Activated naive CD4-positive, alpha-beta T cell treated with anti-CD3 and anti-CD28 coated beads for 36 hours (primary cell): ENCODE results near the gene OR8H3. TPM values are rescaled to one million over a fixed set of nuclear protein-coding genes. Genes with fewer than 3 reads are reported as not detected.
"Not testable (repeated sequence)": the region's sequence is repeated elsewhere in the genome, so short reads cannot be mapped to it uniquely, and the experiment has no call there.

Experiments used
- CTCF ChIA-PET: fragments of 350-600 bp; sonication (Branson Sonifier 250); formaldehyde crosslinking; loops from one replicate; lab custom pipeline; 2021; ENCODE audit warnings: antibody characterized with exemption; lab: Charles Lee
- DNase-seq: peaks from one replicate; pipeline ENCODE4 v3.0.0-alpha.2; 2020
- H3K27ac Mint-ChIP-seq: one replicate; pipeline ENCODE4 v1.8.0; 2021; ENCODE audit warnings: mild to moderate bottlenecking, mixed read lengths
- H3K27me3 Mint-ChIP-seq: one replicate; pipeline ENCODE4 v1.8.0; 2021; ENCODE audit warnings: low read depth, mixed read lengths
- H3K36me3 Mint-ChIP-seq: one replicate; pipeline ENCODE4 v1.8.0; 2021; ENCODE audit warnings: low read depth, mixed read lengths
- H3K4me1 Mint-ChIP-seq: one replicate; pipeline ENCODE4 v1.8.0; 2021; ENCODE audit warnings: low read depth, mixed read lengths
- H3K4me3 Mint-ChIP-seq: one replicate; pipeline ENCODE4 v1.8.0; 2021; ENCODE audit warnings: mild to moderate bottlenecking, moderate library complexity, mixed read lengths
- H3K9me3 Mint-ChIP-seq: one replicate; pipeline ENCODE4 v1.8.0; 2021; ENCODE audit warnings: mixed read lengths
- intact Hi-C: fragments of 100-400 bp; cut with micrococcal nuclease; formaldehyde crosslinking; loops from one replicate; pipeline ENCODE4 v1.15.1; 2023
- total RNA-seq, 2 experiments: library from RNA; stranded (reverse); gene quantifications; one replicate each; pipeline ENCODE4 v1.2.3, GENCODE V29; 2021

Gene OR8H3
- total RNA-seq: not detected

GRCh38 chr11:56122073-56122472, at the start of gene OR8H3:
Gene OR8H3 (plus strand): TSS chr11:56122373. CDS start chr11:56122373, 0 bp downstream.
- Mint-ChIP-seq H3K4me1 (no peaks in the 10 kb centered on the region), H3K36me3 (no peaks in the 10 kb centered on the region), H3K4me3 (no peak within 1 kb of the TSS), H3K27ac (no peak within 1 kb of the TSS), H3K9me3 (peaks cover 3% of the 10 kb centered on the region), H3K27me3 (no peaks in the 10 kb centered on the region)
- CTCF ChIA-PET: no interaction called here
- DNase-seq: no peak
- intact Hi-C loops: no loop called here

DNA sequence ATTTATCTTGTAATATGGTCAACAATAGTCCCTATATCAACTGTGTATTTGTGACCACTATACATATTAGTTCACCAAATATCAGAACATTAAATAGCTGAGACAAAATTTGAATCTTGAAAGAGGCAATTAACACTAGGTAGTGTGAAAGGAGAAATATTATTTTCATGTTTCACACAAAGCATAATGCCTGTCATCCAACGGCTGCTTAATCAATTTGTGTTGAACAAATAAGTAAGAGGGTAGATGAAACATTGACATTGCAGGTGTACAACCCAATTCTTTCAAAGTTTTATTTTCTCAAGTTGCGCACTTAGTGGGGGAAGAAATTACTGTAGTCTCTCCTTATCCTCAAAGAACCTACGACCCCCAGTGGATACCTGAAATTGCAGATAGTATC, 32.5 kb upstream of the OR8H3 start:
- peaks cover 4% of the 10 kb centered on the region for H3K9me3 Mint-ChIP-seq
- intact Hi-C loops: no loop called here
- no peak overlapping the region for H3K4me3 Mint-ChIP-seq
- H3K27ac Mint-ChIP-seq: no peak overlapping the region
- no peak for DNase-seq
- no peaks in the 10 kb centered on the region for H3K27me3 Mint-ChIP-seq
- no peaks in the 10 kb centered on the region for H3K36me3 Mint-ChIP-seq
- no peaks in the 10 kb centered on the region for H3K4me1 Mint-ChIP-seq
- CTCF ChIA-PET: interaction anchor here (0.6 kb wide), 1 partner anchor 1158 kb away, joined by 3 read pairs; no protein-coding TSS in a partner anchor

DNA sequence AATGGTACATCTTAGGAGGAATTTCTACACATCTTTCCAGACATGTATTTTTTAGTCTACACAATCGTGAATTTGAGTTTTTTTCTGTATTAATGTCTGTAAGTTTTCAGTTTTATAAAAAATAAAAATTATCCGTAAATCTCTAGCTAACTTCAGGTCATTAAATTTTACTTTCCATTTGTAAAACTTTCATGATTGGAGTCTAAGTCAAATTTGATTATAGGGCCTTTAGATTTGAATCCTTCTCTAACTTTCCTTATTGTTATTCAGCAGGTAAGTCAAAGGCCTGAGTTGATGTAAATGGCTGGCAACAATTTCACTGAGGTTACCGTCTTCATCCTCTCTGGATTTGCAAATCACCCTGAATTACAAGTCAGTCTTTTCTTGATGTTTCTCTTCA, 29.2 kb upstream of the OR8H3 start, which contains the start of gene OR8I2:
Gene OR8I2 (plus strand): TSS at position 301 of the 400 bp plus-strand sequence. CDS start 0 bp downstream, at position 301.
- H3K9me3 Mint-ChIP-seq: peaks cover 13% of the 10 kb centered on the region
- no peak for DNase-seq
- H3K27me3 Mint-ChIP-seq: no peaks in the 10 kb centered on the region
- no peaks in the 10 kb centered on the region for H3K36me3 Mint-ChIP-seq
- intact Hi-C loops: no loop called here
- no peaks in the 10 kb centered on the region for H3K4me1 Mint-ChIP-seq
- CTCF ChIA-PET: no interaction called here
- no peak within 1 kb of the TSS for H3K4me3 Mint-ChIP-seq
- H3K27ac Mint-ChIP-seq: no peak within 1 kb of the TSS

- H3K4me3 Mint-ChIP-seq: no peak within 1 kb of the TSS
- DNase-seq: no peak
- H3K36me3 Mint-ChIP-seq: no peaks in the 10 kb centered on the region
- intact Hi-C loops: no loop called here
- CTCF ChIA-PET: no interaction called here
- peaks cover 12% of the 10 kb centered on the region for H3K9me3 Mint-ChIP-seq
- H3K27ac Mint-ChIP-seq: no peak within 1 kb of the TSS
- no peaks in the 10 kb centered on the region for H3K4me1 Mint-ChIP-seq
- no peaks in the 10 kb centered on the region for H3K27me3 Mint-ChIP-seq
These were observed 18.9 kb upstream of the OR8H3 start, which contains the start of gene OR8H2 for GRCh38 chr11:56103210-56103737. Gene OR8H2 (plus strand): TSS chr11:56103687. CDS start chr11:56105043, 1,356 bp downstream.

DNA sequence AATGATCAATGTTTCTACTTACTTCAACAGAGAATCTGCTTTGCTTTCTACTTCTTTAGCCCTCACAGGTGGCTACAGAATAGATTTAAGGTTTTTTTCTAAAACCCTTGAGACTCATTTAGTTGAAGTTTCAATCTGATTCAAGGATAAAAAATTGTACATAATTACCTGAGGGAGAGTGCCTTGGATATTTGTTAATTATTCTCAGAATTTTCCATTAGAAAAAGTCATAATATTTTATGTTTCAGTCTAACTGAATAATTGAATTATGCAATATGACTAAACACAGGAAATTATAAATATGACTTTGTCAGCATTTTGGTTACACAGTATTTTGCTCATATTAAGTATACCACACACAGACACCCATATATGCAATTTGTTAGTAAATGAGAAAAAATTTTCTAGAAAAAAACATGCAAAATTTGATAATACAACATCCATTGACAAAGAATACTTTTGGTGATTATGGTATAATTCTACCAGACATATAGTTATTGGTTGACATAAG, 18.0 kb downstream of the OR8H3 start, which contains the start of gene OR8J3:
Gene OR8J3 (minus strand): TSS at position 51 of the 511 bp plus-strand sequence. CDS start 2,483 bp downstream, outside the sequence.
- H3K9me3 Mint-ChIP-seq: peaks cover 6% of the 10 kb centered on the region
- H3K4me1 Mint-ChIP-seq: no peaks in the 10 kb centered on the region
- no peak within 1 kb of the TSS for H3K4me3 Mint-ChIP-seq
- H3K27me3 Mint-ChIP-seq: no peaks in the 10 kb centered on the region
- H3K27ac Mint-ChIP-seq: no peak within 1 kb of the TSS
- intact Hi-C loops: no loop called here
- DNase-seq: no peak
- CTCF ChIA-PET: no interaction called here
- H3K36me3 Mint-ChIP-seq: no peaks in the 10 kb centered on the region

DNA sequence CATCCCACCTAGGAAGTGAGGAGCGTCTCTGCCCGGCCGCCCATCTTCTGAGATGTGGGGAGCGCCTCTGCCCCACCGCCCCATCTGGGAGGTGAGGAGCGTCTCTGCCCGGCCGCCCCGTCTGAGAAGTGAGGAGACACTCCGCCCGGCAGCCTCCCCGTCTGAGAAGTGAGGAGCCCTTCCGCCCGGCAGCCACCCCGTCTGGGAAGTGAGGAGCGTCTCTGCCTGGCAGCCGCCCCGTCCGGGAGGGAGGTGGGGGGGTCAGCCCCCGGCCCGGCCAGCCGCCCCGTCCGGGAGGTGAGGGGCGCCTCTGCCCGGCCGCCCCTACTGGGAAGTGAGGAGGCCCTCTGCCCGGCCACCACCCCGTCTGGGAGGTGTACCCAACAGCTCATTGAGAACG, 21.5 kb downstream of the OR8H3 start:
- H3K4me1 Mint-ChIP-seq, H3K36me3 Mint-ChIP-seq, intact Hi-C loops, H3K27ac Mint-ChIP-seq, CTCF ChIA-PET, DNase-seq, H3K9me3 Mint-ChIP-seq, H3K4me3 Mint-ChIP-seq, H3K27me3 Mint-ChIP-seq: not testable (repeated sequence)

- Mint-ChIP-seq H3K27me3 (no peaks in the 10 kb centered on the region), H3K9me3 (peaks cover 16% of the 10 kb centered on the region), H3K36me3 (no peaks in the 10 kb centered on the region), H3K4me1 (no peaks in the 10 kb centered on the region), H3K27ac (no peak overlapping the region), H3K4me3 (no peak overlapping the region)
- CTCF ChIA-PET: no interaction called here
- intact Hi-C loops: no loop called here
- no peak for DNase-seq
These were observed 29.2 kb downstream of the OR8H3 start for GRCh38 chr11:56151376-56151775.

DNA sequence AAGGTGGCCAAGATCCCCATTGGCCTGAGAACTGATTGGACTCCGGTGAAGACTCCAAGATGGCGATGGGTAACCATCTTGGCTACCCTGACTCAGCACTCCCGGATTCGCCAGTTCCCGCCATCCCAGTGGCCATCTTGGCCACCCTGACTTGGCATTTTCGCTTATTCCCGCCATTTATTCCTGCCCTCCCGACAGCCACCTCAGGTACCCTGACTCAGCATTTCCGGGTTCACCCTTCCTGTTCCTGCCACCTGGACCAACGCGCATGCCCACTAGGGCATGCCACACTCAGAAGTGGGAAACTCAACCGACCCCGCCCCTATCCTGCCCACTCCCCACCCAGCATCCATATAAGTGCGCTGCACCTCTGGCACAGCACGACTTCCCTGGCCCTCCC, 30.2 kb downstream of the OR8H3 start:
- intact Hi-C loops: no loop called here
- H3K27ac Mint-ChIP-seq: no peak overlapping the region
- no peaks in the 10 kb centered on the region for H3K4me1 Mint-ChIP-seq
- H3K36me3 Mint-ChIP-seq: no peaks in the 10 kb centered on the region
- no peak for DNase-seq
- CTCF ChIA-PET: no interaction called here
- H3K27me3 Mint-ChIP-seq: no peaks in the 10 kb centered on the region
- H3K9me3 Mint-ChIP-seq: peaks cover 20% of the 10 kb centered on the region
- no peak overlapping the region for H3K4me3 Mint-ChIP-seq

GRCh38 chr11:56160217-56160616, 38.0 kb downstream of the OR8H3 start, which contains the start of gene OR8K5:
Gene OR8K5 (minus strand): TSS chr11:56160317. CDS start chr11:56160317, 0 bp downstream.
- Mint-ChIP-seq H3K27ac (no peak within 1 kb of the TSS), H3K9me3 (peaks cover 10% of the 10 kb centered on the region), H3K27me3 (no peaks in the 10 kb centered on the region), H3K36me3 (no peaks in the 10 kb centered on the region), H3K4me3 (no peak within 1 kb of the TSS), H3K4me1 (no peaks in the 10 kb centered on the region)
- DNase-seq: no peak
- CTCF ChIA-PET: no interaction called here
- intact Hi-C loops: no loop called here

GRCh38 chr11:56163804-56164203, 41.6 kb downstream of the OR8H3 start:
- Mint-ChIP-seq H3K27me3 (no peaks in the 10 kb centered on the region), H3K4me3 (no peak overlapping the region), H3K9me3 (peaks cover 9% of the 10 kb centered on the region), H3K36me3 (no peaks in the 10 kb centered on the region), H3K27ac (no peak overlapping the region), H3K4me1 (no peaks in the 10 kb centered on the region)
- no peak for DNase-seq
- CTCF ChIA-PET: no interaction called here
- intact Hi-C loops: no loop called here

- intact Hi-C loops: no loop called here
- H3K9me3 Mint-ChIP-seq: peaks cover 10% of the 10 kb centered on the region
- H3K4me3 Mint-ChIP-seq: no peak overlapping the region
- CTCF ChIA-PET: no interaction called here
- no peaks in the 10 kb centered on the region for H3K36me3 Mint-ChIP-seq
- no peaks in the 10 kb centered on the region for H3K4me1 Mint-ChIP-seq
- no peak for DNase-seq
- no peak overlapping the region for H3K27ac Mint-ChIP-seq
- H3K27me3 Mint-ChIP-seq: no peaks in the 10 kb centered on the region
These were observed 50.2 kb downstream of the OR8H3 start for GRCh38 chr11:56172256-56172830.
